Measurements from ENCODE around the gene FBRSL1. TPM values are rescaled to one million over a fixed set of nuclear protein-coding genes. Genes with fewer than 3 reads are reported as not detected.

FBRSL1 gene
- total RNA-seq, 4 donors from 2014 or later: 23.3 to 306 (median 49.7) TPM

DNA sequence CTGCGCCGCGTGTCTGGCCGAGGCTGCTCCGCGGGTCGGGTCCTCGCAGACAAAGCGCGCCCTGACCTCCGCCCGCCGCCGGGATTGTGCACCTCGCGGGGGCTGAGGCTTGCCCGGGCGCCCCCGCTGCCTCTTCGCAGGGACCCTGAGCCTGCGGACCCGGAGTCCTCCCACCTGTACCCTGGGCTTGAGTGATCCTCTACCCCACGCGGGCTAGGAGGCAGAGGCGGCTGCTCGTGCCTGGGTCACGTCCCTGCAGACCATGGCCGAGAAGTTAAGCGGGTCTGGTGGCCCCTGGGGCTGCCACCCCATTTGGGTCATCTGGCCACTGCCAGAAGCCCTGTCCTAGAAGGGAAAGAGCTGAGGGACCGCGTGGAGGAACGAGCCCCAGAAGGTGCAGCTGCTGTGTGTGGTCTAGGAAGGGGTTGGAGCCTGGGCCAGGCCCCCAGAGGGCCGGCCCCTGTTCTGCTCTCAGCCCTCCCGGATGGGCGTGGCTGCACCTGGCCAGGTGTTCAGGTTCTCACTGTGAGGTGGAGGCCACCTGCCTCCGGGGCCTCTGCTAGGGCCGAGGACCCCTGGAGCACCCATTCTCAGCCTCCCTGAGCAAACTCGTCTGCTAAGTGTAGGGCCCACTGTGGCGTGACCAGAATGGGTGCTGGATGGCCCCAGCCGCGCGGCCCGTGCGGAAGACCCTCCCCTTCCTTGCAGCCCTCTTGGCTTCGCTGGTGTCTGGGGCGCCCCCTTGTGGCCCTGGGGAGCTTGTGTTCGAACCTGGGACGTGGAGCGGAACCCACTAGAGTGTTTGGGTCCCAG lies 70.9 kb downstream of the FBRSL1 start:
- Histone ChIP-seq H3K4me3 (peak overlapping the region; percentile 60 to 94 (median 74)), H3K9me3 (no peaks in the 10 kb centered on the region), H3K36me3 (no peaks in the 10 kb centered on the region), H3K27ac (peak overlapping the region; percentile 41 to 81 (median 64)), H3K4me1 (peaks cover 10 to 19% (median 15%) of the 10 kb centered on the region in 4 donors), H3K27me3 (peaks cover 3% of the 10 kb centered on the region)
- peak; percentile 73 for DNase-seq
- intact Hi-C loops (cut with DNase I; ENCODE audit: low total_unique reads): no loop called here
- TF ChIP-seq, protein P1, sequence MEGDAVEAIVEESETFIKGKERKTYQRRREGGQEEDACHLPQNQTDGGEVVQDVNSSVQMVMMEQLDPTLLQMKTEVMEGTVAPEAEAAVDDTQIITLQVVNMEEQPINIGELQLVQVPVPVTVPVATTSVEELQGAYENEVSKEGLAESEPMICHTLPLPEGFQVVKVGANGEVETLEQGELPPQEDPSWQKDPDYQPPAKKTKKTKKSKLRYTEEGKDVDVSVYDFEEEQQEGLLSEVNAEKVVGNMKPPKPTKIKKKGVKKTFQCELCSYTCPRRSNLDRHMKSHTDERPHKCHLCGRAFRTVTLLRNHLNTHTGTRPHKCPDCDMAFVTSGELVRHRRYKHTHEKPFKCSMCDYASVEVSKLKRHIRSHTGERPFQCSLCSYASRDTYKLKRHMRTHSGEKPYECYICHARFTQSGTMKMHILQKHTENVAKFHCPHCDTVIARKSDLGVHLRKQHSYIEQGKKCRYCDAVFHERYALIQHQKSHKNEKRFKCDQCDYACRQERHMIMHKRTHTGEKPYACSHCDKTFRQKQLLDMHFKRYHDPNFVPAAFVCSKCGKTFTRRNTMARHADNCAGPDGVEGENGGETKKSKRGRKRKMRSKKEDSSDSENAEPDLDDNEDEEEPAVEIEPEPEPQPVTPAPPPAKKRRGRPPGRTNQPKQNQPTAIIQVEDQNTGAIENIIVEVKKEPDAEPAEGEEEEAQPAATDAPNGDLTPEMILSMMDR (IDR thresholded peaks at IDR 0.05): peak; percentile 60 to 81 (median 70)
- TF ChIP-seq EP300 (IDR thresholded peaks at IDR 0.05; ENCODE audit: low read depth) (no peak), POLR2AphosphoS5 (IDR thresholded peaks at IDR 0.05) (no peak)
- WGBS, 2 donors (ENCODE audit: low coverage in 1 of 2): 5% methylated on average over 38 of the region's 49 CpGs; no CpG with 5 or more reads in 1 of the 2 donors
- in situ Hi-C loops (cut with MboI; ENCODE audit: low pct_ligation_motif_present in 1 of 4, low pct_unique_long_range_greater_than_20kb in 1 of 4, low sequenced_read_pairs in 3 of 4): no loop called here

Other genes with a start within 250 kb of the FBRSL1 start
- 1 to 10 TPM in 1 of 4 donors, under 1 TPM in 1, not detected in 2; 0.82 to 4.5 TPM for gene GALNT9, start 160.6 kb upstream of the FBRSL1 start, total RNA-seq
- not detected for gene LRCOL1, start 120.4 kb downstream of the FBRSL1 start, total RNA-seq
- 1 to 10 TPM in 1 of 4 donors, under 1 TPM in 1, not detected in 2; 0.96 to 2.1 TPM for gene P2RX2, start 128.6 kb downstream of the FBRSL1 start, total RNA-seq
- gene POLE, start 197.2 kb downstream of the FBRSL1 start, total RNA-seq: 100 to 1,000 TPM in 1 of 4 donors, 10 to 100 TPM in 3; 57.0 to 204 (median 74.1) TPM
- 100 to 1,000 TPM in 3 of 4 donors, 10 to 100 TPM in 1; 62.1 to 181 (median 128) TPM for gene PXMP2, start 197.4 kb downstream of the FBRSL1 start, total RNA-seq
- 10 to 100 TPM; 16.7 to 43.6 (median 25.4) TPM for gene PGAM5, start 220.7 kb downstream of the FBRSL1 start, total RNA-seq

All from transverse colon (tissue), 4 donors.